ENCODE results near the gene UBP1. TPM values are rescaled to one million over a fixed set of nuclear protein-coding genes. Genes with fewer than 3 reads are reported as not detected.

UBP1 gene
- total and polyA plus RNA-seq, 9 of the 15 experiments (the other 6 are each of a cell fraction or from before 2014, with no cell fraction given) = 13.6 to 143 (median 79.6) TPM

DNA sequence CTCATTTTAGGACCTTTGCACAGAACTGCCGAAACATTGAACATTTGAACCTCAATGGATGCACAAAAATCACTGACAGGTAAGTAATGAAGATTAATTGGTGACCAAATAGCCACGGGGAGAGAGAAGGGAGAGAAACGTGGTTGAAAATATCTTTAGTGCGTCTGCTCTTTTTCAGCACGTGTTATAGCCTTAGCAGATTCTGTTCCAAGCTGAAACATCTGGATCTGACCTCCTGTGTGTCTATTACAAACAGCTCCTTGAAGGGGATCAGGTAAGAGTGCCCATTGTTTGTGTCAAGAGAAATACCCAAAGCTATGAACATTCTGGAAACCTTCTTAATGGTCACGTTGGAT, 67.1 kb downstream of the UBP1 start:
- POLR2A ChIA-PET = interaction anchor here (0.5 to 2.8 kb wide), 14 partner anchors 9 to 426 kb away, joined by 3 to 14 read pairs (median 4); no protein-coding TSS in a partner anchor
- no peak overlapping the region; the same call in 1 of the 2 replicates for H3K4me2 ChIP-seq (ENCODE audit: insufficient read depth, low read length)
- TF ChIP-seq CHD1 (IDR thresholded peaks at IDR 0.05; ENCODE audit: low read length) (no peak), SIX5 (IDR thresholded peaks at IDR 0.05; ENCODE audit: borderline replicate concordance in 1 of 2, insufficient read depth in 1 of 2, low read depth in 1 of 2, low read length in 2 of 2) (no peak), EP400 (IDR thresholded peaks at IDR 0.05) (no peak), GATAD2A (IDR thresholded peaks at IDR 0.05) (no peak), TRIM24 (IDR thresholded peaks at IDR 0.05) (no peak), TCF7 (IDR thresholded peaks at IDR 0.05; ENCODE audit: borderline replicate concordance) (no peak), SPI1 (IDR thresholded peaks at IDR 0.05; ENCODE audit: borderline replicate concordance, low read depth, low read length) (no peak), FOXJ3 (CRISPR knock-in tag; IDR thresholded peaks at IDR 0.05) (no peak), ARNT (IDR thresholded peaks at IDR 0.05) (peak in 1 of 2 experiments; percentile 8; a peak in 1 of 4 replicates)
- TF ChIP-seq, protein P1, sequence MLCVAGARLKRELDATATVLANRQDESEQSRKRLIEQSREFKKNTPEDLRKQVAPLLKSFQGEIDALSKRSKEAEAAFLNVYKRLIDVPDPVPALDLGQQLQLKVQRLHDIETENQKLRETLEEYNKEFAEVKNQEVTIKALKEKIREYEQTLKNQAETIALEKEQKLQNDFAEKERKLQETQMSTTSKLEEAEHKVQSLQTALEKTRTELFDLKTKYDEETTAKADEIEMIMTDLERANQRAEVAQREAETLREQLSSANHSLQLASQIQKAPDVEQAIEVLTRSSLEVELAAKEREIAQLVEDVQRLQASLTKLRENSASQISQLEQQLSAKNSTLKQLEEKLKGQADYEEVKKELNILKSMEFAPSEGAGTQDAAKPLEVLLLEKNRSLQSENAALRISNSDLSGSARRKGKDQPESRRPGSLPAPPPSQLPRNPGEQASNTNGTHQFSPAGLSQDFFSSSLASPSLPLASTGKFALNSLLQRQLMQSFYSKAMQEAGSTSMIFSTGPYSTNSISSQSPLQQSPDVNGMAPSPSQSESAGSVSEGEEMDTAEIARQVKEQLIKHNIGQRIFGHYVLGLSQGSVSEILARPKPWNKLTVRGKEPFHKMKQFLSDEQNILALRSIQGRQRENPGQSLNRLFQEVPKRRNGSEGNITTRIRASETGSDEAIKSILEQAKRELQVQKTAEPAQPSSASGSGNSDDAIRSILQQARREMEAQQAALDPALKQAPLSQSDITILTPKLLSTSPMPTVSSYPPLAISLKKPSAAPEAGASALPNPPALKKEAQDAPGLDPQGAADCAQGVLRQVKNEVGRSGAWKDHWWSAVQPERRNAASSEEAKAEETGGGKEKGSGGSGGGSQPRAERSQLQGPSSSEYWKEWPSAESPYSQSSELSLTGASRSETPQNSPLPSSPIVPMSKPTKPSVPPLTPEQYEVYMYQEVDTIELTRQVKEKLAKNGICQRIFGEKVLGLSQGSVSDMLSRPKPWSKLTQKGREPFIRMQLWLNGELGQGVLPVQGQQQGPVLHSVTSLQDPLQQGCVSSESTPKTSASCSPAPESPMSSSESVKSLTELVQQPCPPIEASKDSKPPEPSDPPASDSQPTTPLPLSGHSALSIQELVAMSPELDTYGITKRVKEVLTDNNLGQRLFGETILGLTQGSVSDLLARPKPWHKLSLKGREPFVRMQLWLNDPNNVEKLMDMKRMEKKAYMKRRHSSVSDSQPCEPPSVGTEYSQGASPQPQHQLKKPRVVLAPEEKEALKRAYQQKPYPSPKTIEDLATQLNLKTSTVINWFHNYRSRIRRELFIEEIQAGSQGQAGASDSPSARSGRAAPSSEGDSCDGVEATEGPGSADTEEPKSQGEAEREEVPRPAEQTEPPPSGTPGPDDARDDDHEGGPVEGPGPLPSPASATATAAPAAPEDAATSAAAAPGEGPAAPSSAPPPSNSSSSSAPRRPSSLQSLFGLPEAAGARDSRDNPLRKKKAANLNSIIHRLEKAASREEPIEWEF (CRISPR knock-in tag; IDR thresholded peaks at IDR 0.05) = no peak
- TF ChIP-seq, protein P2, sequence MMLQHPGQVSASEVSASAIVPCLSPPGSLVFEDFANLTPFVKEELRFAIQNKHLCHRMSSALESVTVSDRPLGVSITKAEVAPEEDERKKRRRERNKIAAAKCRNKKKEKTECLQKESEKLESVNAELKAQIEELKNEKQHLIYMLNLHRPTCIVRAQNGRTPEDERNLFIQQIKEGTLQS (IDR thresholded peaks at IDR 0.05) = no peak
- TF ChIP-seq, protein P2 (CRISPR knock-in tag; conservative IDR thresholded peaks at IDR 0.05) = 0 out of 2 replicates have a peak, but pooled peaks have one; percentile 7
- TF ChIP-seq, protein P3, sequence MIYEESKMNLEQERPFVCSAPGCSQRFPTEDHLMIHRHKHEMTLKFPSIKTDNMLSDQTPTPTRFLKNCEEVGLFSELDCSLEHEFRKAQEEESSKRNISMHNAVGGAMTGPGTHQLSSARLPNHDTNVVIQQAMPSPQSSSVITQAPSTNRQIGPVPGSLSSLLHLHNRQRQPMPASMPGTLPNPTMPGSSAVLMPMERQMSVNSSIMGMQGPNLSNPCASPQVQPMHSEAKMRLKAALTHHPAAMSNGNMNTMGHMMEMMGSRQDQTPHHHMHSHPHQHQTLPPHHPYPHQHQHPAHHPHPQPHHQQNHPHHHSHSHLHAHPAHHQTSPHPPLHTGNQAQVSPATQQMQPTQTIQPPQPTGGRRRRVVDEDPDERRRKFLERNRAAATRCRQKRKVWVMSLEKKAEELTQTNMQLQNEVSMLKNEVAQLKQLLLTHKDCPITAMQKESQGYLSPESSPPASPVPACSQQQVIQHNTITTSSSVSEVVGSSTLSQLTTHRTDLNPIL (CRISPR knock-in tag; IDR thresholded peaks at IDR 0.05) = no peak
- TF ChIP-seq, protein P4, sequence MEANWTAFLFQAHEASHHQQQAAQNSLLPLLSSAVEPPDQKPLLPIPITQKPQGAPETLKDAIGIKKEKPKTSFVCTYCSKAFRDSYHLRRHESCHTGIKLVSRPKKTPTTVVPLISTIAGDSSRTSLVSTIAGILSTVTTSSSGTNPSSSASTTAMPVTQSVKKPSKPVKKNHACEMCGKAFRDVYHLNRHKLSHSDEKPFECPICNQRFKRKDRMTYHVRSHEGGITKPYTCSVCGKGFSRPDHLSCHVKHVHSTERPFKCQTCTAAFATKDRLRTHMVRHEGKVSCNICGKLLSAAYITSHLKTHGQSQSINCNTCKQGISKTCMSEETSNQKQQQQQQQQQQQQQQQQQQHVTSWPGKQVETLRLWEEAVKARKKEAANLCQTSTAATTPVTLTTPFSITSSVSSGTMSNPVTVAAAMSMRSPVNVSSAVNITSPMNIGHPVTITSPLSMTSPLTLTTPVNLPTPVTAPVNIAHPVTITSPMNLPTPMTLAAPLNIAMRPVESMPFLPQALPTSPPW (CRISPR knock-in tag; IDR thresholded peaks at IDR 0.05) = no peak

More for the DNA sequence above, 67.1 kb downstream of the UBP1 start:
- Histone ChIP-seq H3K9me1 (ENCODE audit: control insufficient read depth, insufficient read depth, low read length) (no peaks in the 10 kb centered on the region), H2AFZ (ENCODE audit: low read depth, low read length) (peak overlapping the region; percentile 23), H4K20me1 (replicated peaks; ENCODE audit: control insufficient read depth, insufficient read depth, low read length) (no peaks in the 10 kb centered on the region), H3K4me1 (replicated peaks in 1 of 2; ENCODE audit: control insufficient read depth in 2 of 2, insufficient read depth in 2 of 2, low read length in 2 of 2) (no peaks in the 10 kb centered on the region; a peak in 2 of 5 replicates), H3K27ac (ENCODE audit: extremely low read depth, low read depth, low read length) (no peak overlapping the region), H3K9me3 (replicated peaks; ENCODE audit: control insufficient read depth, insufficient read depth, low read depth, low read length) (no peaks in the 10 kb centered on the region), H3K9ac (ENCODE audit: insufficient read depth in 1 of 2, low read depth in 2 of 2, low read length in 2 of 2) (no peak overlapping the region), H3K27me3 (ENCODE audit: control insufficient read depth in 2 of 2, insufficient read depth in 2 of 2, low read length in 2 of 2) (no peaks in the 10 kb centered on the region), H3K36me3 (ENCODE audit: control insufficient read depth, insufficient read depth, low read length) (no peaks in the 10 kb centered on the region), H3K79me2 (ENCODE audit: control insufficient read depth, insufficient read depth, low read length) (no peaks in the 10 kb centered on the region), H3K4me3 (no peak overlapping the region)
- FAIRE-seq (no peak), ATAC-seq (no peak; the same call in 2 of the 3 replicates), DNase-seq (ENCODE audit: extremely low read depth in 1 of 4, low spot score in 3 of 4) (no peak)
- in situ Hi-C loops (cut with MboI) (loop anchor here (5.0 to 10.0 kb wide), 2 partner anchors 241 to 418 kb away; partner anchors contain the start of gene CCR4), intact Hi-C loops (cut with micrococcal nuclease) (loop anchor here (1.0 to 5.0 kb wide), 2 partner anchors 116 to 426 kb away; no protein-coding TSS in a partner anchor)
- 29% methylated on average over 6 of the region's 6 CpGs for WGBS (ENCODE audit: insufficient coverage, low coverage, missing lambda C conversion rate)
- BruUV-seq (replicated peaks) = no TSS peak
- CTCF ChIA-PET (ENCODE audit: low intra/inter-chr PET ratio) = interaction anchor here (0.6 to 3.2 kb wide), 4 partner anchors 241 to 681 kb away, joined by 4 to 50 read pairs (median 8); no protein-coding TSS in a partner anchor
